ENCODE data around the gene RFXANK. TPM values are rescaled to one million over a fixed set of nuclear protein-coding genes. Genes with fewer than 3 reads are reported as not detected.

Gene RFXANK
- total RNA-seq (10 to 100 TPM; 46.6 to 97.6 TPM), polyA plus RNA-seq (100 to 1,000 TPM in 1 of 2 donors, 10 to 100 TPM in 1; 99.6 to 148 TPM)
- long read RNA-seq, donor 1, transcript RFXANK-203 (9 exons, 1,212 nt): major isoform, 11 of 44 reads
- long read RNA-seq, donor 1, partial matches to known transcripts: 12 of 44 reads
- long read RNA-seq, donor 1, other reads (novel, unspliced or antisense): 13 of 44 reads
- long read RNA-seq, donor 2, partial matches to known transcripts: 13 of 16 reads
- long read RNA-seq, donor 2, other reads (novel, unspliced or antisense): 0 of 16 reads
- long read RNA-seq, donor 3, partial matches to known transcripts: 0 of 10 reads
- long read RNA-seq, donor 3, other reads (novel, unspliced or antisense): 9 of 10 reads
- long read RNA-seq, donor 4, partial matches to known transcripts: 11 of 27 reads
- long read RNA-seq, donor 4, other reads (novel, unspliced or antisense): 7 of 27 reads
- long read RNA-seq, donor 5, transcript RFXANK-203 (9 exons, 1,212 nt): major isoform, 17 of 53 reads
- long read RNA-seq, donor 5, partial matches to known transcripts: 16 of 53 reads
- long read RNA-seq, donor 5, other reads (novel, unspliced or antisense): 13 of 53 reads

- Histone ChIP-seq H3K27me3 (ENCODE audit: control insufficient read depth in 3 of 3, insufficient read depth in 3 of 3, low read length in 2 of 3) (no peaks in the 10 kb centered on the region), H3K4me3 (peak within 1 kb of the TSS; percentile 88)
Measured at GRCh38 chr19:19192078-19192882, at the start of gene RFXANK, which contains the start of gene BORCS8. RFXANK (plus strand) TSS chr19:19192258; CDS start chr19:19193947, 1,689 bp downstream. BORCS8 (minus strand) TSS chr19:19192152; CDS start chr19:19192117, 35 bp downstream.

GRCh38 chr19:19142347-19142746 is 49.7 kb upstream of the RFXANK start:
- Histone ChIP-seq H3K27me3 (ENCODE audit: control insufficient read depth in 3 of 3, insufficient read depth in 3 of 3, low read length in 2 of 3) (no peaks in the 10 kb centered on the region), H3K27ac (ENCODE audit: low read depth in 1 of 2, low read length in 1 of 2) (no peak overlapping the region), H3K4me3 (no peak overlapping the region), H3K9ac (ENCODE audit: insufficient read depth in 1 of 2, low read length in 2 of 2) (no peak overlapping the region), H3K36me3 (ENCODE audit: control insufficient read depth in 4 of 4, insufficient read depth in 4 of 4, low read length in 4 of 4) (peaks cover 0 to 8% (median 3%) of the 10 kb centered on the region in 4 donors), H3K4me1 (ENCODE audit: control insufficient read depth in 5 of 5, insufficient read depth in 5 of 5, low read length in 5 of 5) (peaks cover 0 to 4% (median under 1%) of the 10 kb centered on the region in 5 donors), H3K9me3 (ENCODE audit: control insufficient read depth in 4 of 4, insufficient read depth in 3 of 4, low read length in 3 of 4) (no peaks in the 10 kb centered on the region)
- 89 to 94% methylated on average over 12 of the region's 12 CpGs for WGBS, 2 donors
- no peak for ATAC-seq (ENCODE audit: insufficient read depth, low FRiP score)
- no peak for TF ChIP-seq CTCF (IDR thresholded peaks at IDR 0.05; ENCODE audit: control extremely low read depth, extremely low read depth)
- no peak for DNase-seq

More at GRCh38 chr19:19192078-19192882, at the start of gene RFXANK, which contains the start of gene BORCS8:
- peak within 1 kb of the TSS; percentile 75 to 93 for H3K9ac ChIP-seq (ENCODE audit: insufficient read depth in 1 of 2, low read length in 2 of 2)
- peak within 1 kb of the TSS; percentile 98 to 100 for H3K27ac ChIP-seq (ENCODE audit: low read depth in 1 of 2, low read length in 1 of 2)
- WGBS, 2 donors: 0% methylated on average over 50 to 53 of the region's 53 CpGs
- peaks cover 0 to 15% (median 9%) of the 10 kb centered on the region in 5 donors for H3K4me1 ChIP-seq (ENCODE audit: control insufficient read depth in 5 of 5, insufficient read depth in 5 of 5, low read length in 5 of 5)
- peak; percentile 21 for TF ChIP-seq CTCF (IDR thresholded peaks at IDR 0.05; ENCODE audit: control extremely low read depth, extremely low read depth)
- peaks cover under 1 to 10% (median 6%) of the 10 kb centered on the region in 4 donors for H3K36me3 ChIP-seq (ENCODE audit: control insufficient read depth in 4 of 4, insufficient read depth in 4 of 4, low read length in 4 of 4)
- ATAC-seq (ENCODE audit: insufficient read depth, low FRiP score) (peak; percentile 95), DNase-seq (peak; percentile 100)
- no peaks in the 10 kb centered on the region for H3K9me3 ChIP-seq (ENCODE audit: control insufficient read depth in 4 of 4, insufficient read depth in 3 of 4, low read length in 3 of 4)

- ATAC-seq (ENCODE audit: insufficient read depth, low FRiP score): no peak
- TF ChIP-seq CTCF (IDR thresholded peaks at IDR 0.05; ENCODE audit: control extremely low read depth, extremely low read depth): no peak
- Histone ChIP-seq H3K27ac (ENCODE audit: low read depth in 1 of 2, low read length in 1 of 2) (no peak overlapping the region), H3K4me1 (ENCODE audit: control insufficient read depth in 5 of 5, insufficient read depth in 5 of 5, low read length in 5 of 5) (peaks cover 0 to 3% (median 0%) of the 10 kb centered on the region in 5 donors), H3K9me3 (ENCODE audit: control insufficient read depth in 4 of 4, insufficient read depth in 3 of 4, low read length in 3 of 4) (peaks cover 0 to 2% (median 0%) of the 10 kb centered on the region in 4 donors), H3K27me3 (ENCODE audit: control insufficient read depth in 3 of 3, insufficient read depth in 3 of 3, low read length in 2 of 3) (no peaks in the 10 kb centered on the region), H3K36me3 (ENCODE audit: control insufficient read depth in 4 of 4, insufficient read depth in 4 of 4, low read length in 4 of 4) (peaks cover 0 to 21% (median 9%) of the 10 kb centered on the region in 4 donors), H3K9ac (ENCODE audit: insufficient read depth in 1 of 2, low read length in 2 of 2) (no peak overlapping the region), H3K4me3 (no peak overlapping the region)
- no peak for DNase-seq
- WGBS, 2 donors: 87 to 89% methylated on average over 17 of the region's 17 CpGs
Measured at GRCh38 chr19:19145281-19145680, 46.8 kb upstream of the RFXANK start.
